GM18951 (cell line): ENCODE data around the gene PNMA1.
A peak's percentile ranks its signal among the peaks of the same experiment; 100 is the strongest.

Source experiments
- POLR2A ChIP-seq: IDR thresholded peaks from 4 replicates; pipeline ENCODE4 v1.6.1; 2011; ENCODE audit warnings: mild to moderate bottlenecking; ENCODE audit not compliant: insufficient read length, insufficient read depth; ENCODE audit errors: extremely low read depth
- in situ Hi-C: fragments of 300-500 bp; cut with MboI; formaldehyde crosslinking; loops from one replicate; pipeline ENCODE4 v1.12.0; 2022; ENCODE audit warnings: low sequenced_read_pairs, mixed read lengths, inconsistent platforms; ENCODE audit not compliant: unreplicated experiment

The PNMA1 gene

DNA sequence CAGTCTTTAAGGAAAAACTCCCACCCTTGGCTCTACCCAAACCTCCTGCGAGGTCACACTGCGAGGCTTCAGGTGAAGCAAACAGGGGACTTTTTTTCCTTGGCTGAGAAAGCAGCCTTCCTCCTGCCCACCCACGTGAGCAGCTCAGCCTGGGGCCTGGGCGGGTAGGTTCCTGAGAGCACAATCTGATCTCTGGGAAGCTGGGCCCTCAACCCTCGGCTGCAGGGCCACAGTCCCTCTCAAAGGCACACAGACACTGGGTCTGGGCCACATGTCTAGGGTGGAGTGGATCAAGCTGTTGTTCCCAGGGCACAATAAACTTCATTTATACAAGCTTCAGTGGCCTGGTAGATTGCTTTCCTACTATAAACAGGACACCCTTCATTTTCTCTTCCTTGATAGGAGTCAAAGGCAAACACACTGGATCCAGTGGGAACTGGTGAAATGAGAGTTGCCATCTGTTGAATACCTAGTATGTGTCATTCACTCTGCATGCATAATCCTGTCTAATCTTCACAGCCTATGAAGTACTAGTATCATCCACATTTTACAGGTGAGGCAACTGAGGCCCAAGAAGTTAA lies 41.3 kb upstream of the PNMA1 start:
- no peak for TF ChIP-seq POLR2A
- in situ Hi-C loops: no loop called here

- in situ Hi-C loops: no loop called here
- no peak for TF ChIP-seq POLR2A
These were observed 40.8 kb upstream of the PNMA1 start for GRCh38 chr14:73754911-73755360.

DNA sequence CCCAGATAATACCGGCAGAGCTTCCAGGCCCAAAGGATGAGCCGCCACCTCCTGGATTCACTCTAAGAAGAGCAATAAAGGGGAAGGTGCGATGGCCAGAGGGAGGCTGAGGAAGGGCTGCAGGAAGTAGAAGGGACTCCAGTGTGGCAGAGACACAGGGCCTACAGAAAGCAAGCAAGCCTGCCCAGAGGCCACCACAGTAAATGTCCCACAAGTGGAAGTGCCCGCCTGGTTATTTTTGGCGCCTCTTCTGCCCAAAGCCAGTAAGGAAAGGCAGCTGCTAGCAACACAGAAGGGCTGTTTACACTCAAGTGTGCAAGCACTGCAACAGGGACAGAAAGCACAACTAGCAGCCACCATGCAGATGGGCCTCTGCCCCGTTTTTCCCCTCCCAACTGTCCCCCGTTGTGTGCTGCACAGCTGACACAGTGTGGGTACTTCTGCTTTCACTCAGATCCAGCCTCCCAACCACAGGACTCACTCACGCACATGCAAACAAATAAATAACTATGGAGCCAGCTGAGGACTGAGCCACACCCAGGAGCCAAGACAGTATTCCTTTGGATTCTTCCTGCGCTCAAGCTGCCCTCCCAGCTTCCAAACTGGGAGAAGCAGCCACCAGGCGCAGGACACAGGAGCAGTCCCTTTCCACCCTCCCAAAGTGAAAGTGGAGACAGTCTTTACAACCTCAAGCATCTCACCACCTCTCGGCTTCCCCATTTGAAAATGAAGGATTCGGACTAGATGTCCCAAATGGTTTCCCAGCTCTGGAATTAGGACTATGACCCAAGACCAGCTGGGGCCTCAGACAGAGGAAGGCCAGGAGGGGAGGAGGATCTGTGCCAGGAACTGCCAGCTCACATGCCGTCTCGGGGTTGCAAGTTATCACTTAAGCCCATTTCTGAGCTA lies 40.0 kb upstream of the PNMA1 start:
- in situ Hi-C loops: no loop called here
- peak; percentile 28 for TF ChIP-seq POLR2A

DNA sequence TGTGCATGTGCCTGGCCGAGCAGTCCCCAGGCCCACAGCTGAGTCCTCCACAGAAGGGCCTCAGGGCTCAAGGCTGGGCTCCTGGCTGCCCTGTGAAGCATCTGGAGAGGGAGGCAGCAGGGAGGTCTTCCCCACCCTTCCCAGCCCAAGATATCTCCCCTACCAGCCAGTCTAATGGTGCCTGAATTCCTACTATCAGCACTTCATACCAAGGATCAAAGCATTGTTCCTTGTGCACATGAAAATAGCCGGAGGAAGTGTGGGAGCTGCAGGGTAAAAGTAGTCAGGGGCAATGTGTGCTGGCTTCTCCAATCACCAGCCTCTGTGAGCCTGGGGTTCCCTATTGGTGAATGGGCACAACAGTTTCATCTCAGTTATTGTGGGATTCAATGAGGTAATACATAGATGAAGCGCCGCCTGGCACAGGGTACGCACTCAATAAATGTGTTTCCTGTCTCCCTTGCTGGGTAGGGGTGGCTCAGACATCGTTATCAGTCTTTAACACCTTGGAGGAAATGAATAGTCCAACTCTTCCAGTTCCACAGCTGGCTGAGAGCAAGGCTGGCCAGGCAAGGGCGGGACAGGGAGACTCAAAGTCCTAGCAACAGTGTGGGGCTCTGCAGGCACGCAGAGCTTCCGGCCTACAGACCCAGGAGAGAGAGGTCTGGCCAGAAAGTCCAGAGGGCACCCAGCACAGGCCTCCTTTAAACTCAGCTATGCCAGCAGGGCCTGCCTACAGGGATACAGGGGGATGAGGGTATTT lies 39.1 kb upstream of the PNMA1 start:
- TF ChIP-seq POLR2A: no peak
- in situ Hi-C loops: no loop called here

DNA sequence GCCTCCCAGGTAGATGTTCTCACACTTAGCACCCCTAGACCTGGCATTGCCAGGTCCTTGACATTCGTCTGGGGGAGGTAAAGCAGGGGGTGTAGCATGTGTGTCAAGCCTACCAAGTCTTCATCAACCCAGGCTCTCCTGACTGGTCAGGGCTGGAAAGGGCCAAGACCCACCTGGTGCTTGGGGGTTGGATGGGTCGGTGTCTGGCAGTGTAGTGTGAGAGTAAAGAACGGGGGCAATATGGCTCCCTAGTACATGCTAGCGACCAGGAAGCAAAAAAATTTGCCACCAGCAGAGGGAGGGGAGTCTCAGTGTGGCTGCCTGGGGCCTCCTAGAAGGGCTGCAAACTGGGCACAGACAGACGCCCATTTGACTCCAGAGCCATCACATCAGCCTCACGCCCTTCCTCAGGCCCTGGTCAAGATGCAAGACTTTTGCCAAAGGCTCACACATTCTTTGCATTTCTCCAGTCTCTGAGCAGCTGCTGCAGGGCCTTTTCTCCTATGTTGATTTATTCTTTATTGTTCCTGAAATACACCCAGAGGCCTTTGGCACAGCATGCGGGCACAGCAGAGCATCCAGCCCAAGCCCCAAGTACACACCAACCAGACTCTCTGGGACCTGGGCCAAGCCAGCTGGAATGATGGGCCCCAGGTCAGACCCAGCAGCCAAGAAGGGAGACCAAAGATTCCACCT lies 38.3 kb upstream of the PNMA1 start:
- in situ Hi-C loops: no loop called here
- TF ChIP-seq POLR2A: no peak

DNA sequence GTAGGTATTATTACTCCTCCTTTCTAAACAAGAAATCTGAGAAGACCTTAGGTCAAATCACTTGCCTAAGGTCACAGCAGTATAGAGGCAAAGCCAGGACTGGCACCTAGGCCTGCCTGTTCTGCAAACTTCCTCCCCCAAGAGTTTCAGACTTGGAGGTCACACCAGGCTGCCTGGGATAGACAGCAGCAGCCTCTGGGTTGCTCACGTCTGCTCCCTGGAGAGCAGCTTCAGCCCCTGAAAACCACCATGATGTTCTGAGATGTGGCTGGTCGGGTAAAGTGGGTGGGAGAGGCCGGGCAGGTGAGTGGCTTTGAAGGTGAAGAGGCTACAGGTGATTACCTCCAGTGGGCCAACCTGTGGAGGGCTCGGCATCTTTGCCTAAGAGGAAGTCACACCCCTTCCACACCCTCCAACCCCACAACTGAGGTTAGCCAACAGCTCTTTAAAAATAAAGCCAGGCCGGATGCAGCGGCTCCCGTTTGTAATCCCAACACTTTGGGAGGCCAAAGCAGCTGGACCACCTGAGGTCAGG lies 37.0 kb upstream of the PNMA1 start:
- in situ Hi-C loops: no loop called here
- TF ChIP-seq POLR2A: no peak

- in situ Hi-C loops: no loop called here
- TF ChIP-seq POLR2A: no peak
These were observed 36.3 kb upstream of the PNMA1 start for GRCh38 chr14:73750531-73750901.

GRCh38 chr14:73749706-73750530 lies 35.7 kb upstream of the PNMA1 start:
- TF ChIP-seq POLR2A: no peak
- in situ Hi-C loops: no loop called here

DNA sequence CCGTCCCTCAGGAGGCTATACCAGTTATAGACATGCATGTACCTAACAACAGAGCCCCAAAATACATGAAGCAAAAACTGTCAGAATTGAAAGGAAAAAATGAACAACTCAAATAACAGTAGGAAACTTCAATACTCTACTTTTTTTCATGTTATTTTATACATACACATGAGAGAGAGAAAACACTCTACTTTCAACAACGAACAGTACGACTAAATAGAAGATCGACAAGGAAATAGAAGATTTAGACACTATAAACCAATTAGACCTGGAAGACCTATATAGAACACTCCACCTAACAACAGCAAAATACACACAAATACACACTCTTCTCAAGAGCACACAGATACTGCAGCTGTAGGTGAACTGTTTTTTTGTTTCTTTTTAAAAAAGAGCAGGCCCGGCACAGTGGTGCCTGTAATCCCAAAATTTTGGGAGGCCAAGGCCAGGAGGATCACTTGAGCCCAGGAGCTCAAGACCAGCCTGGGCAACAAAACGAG lies 34.7 kb upstream of the PNMA1 start:
- in situ Hi-C loops: no loop called here
- TF ChIP-seq POLR2A: no peak

DNA sequence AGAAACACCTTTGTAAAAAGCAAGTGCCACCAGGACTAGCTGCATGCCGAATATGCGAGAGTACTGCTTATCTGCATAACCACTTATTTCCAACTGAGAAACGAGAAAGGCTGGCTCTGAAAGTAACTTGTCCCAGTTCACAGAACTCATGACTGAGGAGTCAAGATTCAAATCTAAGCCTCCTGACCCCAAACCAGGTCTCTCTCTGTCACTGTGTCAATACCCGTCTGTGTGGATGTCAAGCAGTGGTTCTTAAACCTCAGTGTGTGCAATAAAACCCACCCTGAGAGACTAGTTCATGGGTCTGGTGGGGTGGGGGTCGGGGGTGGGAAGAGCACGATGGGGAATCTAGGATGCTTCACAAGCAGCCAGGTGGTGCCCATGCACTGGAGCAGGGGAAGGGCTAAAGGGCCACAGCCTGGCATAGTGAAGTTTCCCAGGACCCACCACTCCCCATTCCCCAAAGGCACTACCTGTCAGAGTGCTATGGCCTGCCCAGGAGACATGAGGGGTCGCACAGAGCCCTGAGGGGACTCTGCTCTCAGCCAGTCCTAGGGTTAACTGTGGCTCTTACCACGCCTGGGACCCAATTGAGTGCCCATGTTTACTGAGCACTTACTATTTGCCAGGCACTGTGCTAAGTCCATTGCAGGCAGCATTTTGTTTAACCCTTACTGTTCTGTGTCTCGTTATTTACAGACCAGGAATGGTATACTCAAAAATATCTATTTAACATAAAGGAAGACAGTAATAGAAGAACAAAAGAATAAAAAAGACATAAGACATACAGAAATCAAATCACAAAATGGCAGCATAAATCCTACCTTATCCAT lies 33.4 kb upstream of the PNMA1 start:
- TF ChIP-seq POLR2A: no peak
- in situ Hi-C loops: no loop called here
